GM23248 (cell line): ENCODE measurements around the gene DPH1. TPM values are rescaled to one million over a fixed set of nuclear protein-coding genes. Genes with fewer than 3 reads are reported as not detected.

Source experiments
- DNase-seq: peaks from one replicate; pipeline ENCODE4 v3.0.0-alpha.2; 2015
- H2AFZ ChIP-seq: fragments of 200-600 bp; sonication (generic); 2 replicates; pipeline ENCODE4 v1.6.1; 2016; ENCODE audit warnings: antibody characterized with exemption
- H3F3A ChIP-seq: fragments of 200-600 bp; sonication (generic); 2 replicates; pipeline ENCODE4 v1.6.1; 2016; ENCODE audit warnings: mild to moderate bottlenecking, antibody characterized with exemption, mixed run types; ENCODE audit not compliant: insufficient read depth
- H3K27ac ChIP-seq: fragments of 200-600 bp; sonication (generic); 2 replicates; pipeline ENCODE4 v1.5.1; 2016; ENCODE audit warnings: mild to moderate bottlenecking
- H3K27me3 ChIP-seq: fragments of 200-600 bp; sonication (generic); replicated peaks from 2 replicates; pipeline ENCODE4 v1.6.1; 2016; ENCODE audit warnings: mild to moderate bottlenecking; ENCODE audit not compliant: insufficient read depth
- H3K36me3 ChIP-seq: fragments of 200-600 bp; sonication (generic); 2 replicates; pipeline ENCODE4 v1.6.1; 2016; ENCODE audit warnings: low read depth, mild to moderate bottlenecking
- H3K4me1 ChIP-seq: fragments of 200-600 bp; sonication (generic); 2 replicates; pipeline ENCODE4 v1.6.1; 2016; ENCODE audit warnings: mild to moderate bottlenecking; ENCODE audit not compliant: insufficient read depth
- H3K4me2 ChIP-seq: fragments of 200-600 bp; sonication (generic); one replicate; pipeline ENCODE4 v1.6.1; 2016; ENCODE audit warnings: mild to moderate bottlenecking; ENCODE audit not compliant: unreplicated experiment
- H3K4me3 ChIP-seq: fragments of 200-600 bp; sonication (generic); 2 replicates; pipeline ENCODE4 v1.5.1; 2016; ENCODE audit warnings: mild to moderate bottlenecking
- H3K79me2 ChIP-seq: fragments of 200-600 bp; sonication (generic); 2 replicates; pipeline ENCODE4 v1.6.1; 2016; ENCODE audit warnings: mild to moderate bottlenecking; ENCODE audit not compliant: insufficient read depth
- H3K9ac ChIP-seq: fragments of 200-600 bp; sonication (generic); 2 replicates; pipeline ENCODE4 v1.6.1; 2016; ENCODE audit warnings: mild to moderate bottlenecking
- H3K9me2 ChIP-seq: fragments of 200-600 bp; sonication (generic); 2 replicates; pipeline ENCODE4 v1.6.1; 2016; ENCODE audit warnings: mixed run types, mild to moderate bottlenecking, moderate library complexity; ENCODE audit not compliant: insufficient read depth
- H3K9me3 ChIP-seq: fragments of 200-600 bp; sonication (generic); one replicate; pipeline ENCODE4 v1.6.1; 2017; ENCODE audit warnings: low read depth
- H4K20me1 ChIP-seq: fragments of 200-600 bp; sonication (generic); 2 replicates; pipeline ENCODE4 v1.6.0; 2016; ENCODE audit not compliant: insufficient read depth
- EZH2 ChIP-seq: fragments of 200-600 bp; sonication (generic); IDR thresholded peaks from 2 replicates; pipeline ENCODE4 v1.6.1; 2018; ENCODE audit warnings: antibody characterized with exemption, mild to moderate bottlenecking; ENCODE audit not compliant: insufficient read depth, poor library complexity, severe bottlenecking
- EZH2phosphoT487 ChIP-seq: fragments of 200-600 bp; sonication (generic); IDR thresholded peaks from 2 replicates; pipeline ENCODE4 v1.6.1; 2018; ENCODE audit warnings: antibody characterized with exemption, moderate library complexity, mild to moderate bottlenecking, low read depth; ENCODE audit not compliant: insufficient read depth
- WGBS, 2 experiments: methylation state at CpG; one replicate each; pipeline ENCODE4 v1.1.6; 2015 to 2017; ENCODE audit warnings: low lambda C conversion rate in 2 of 2, low coverage in 1 of 2; ENCODE audit errors: missing lambda C conversion rate in 2 of 2; 5-methylcytosine and 5-hydroxymethylcytosine counted together
- in situ Hi-C: fragments of 300-500 bp; cut with MboI; formaldehyde crosslinking; loops from 2 replicates; pipeline ENCODE4 v1.15.0; 2020
- polyA plus RNA-seq: library from polyadenylated mRNA; unstranded; fragments of >200 nt; fragmentation: Nextera tagmentation; extraction: Ambion mirVana; gene quantifications from 2 replicates; pipeline ENCODE4 v1.2.1, GENCODE V29; 2016
- total RNA-seq: library from RNA; depleted of rRNA; stranded (reverse); fragments of >200 nt; shearing (Covaris generic); gene quantifications from 2 replicates; pipeline ENCODE4 v1.2.3, GENCODE V29; 2014

The DPH1 gene
- total and polyA plus RNA-seq, 2 experiments from 2014 or later, result 41.2 to 58.1 TPM

- peaks cover 30% of the 10 kb centered on the region for H3K79me2 ChIP-seq
- H3K4me1 ChIP-seq, result peaks cover 29% of the 10 kb centered on the region
- H3K9ac ChIP-seq, result peak overlapping the region; percentile 92
- H3K27me3 ChIP-seq, result no peaks in the 10 kb centered on the region
- no peaks in the 10 kb centered on the region for H3K9me2 ChIP-seq
- peak overlapping the region; percentile 89; the same call in 1 of the 2 replicates for H3K4me3 ChIP-seq
- H2AFZ ChIP-seq, result no peak overlapping the region
- H3F3A ChIP-seq, result peaks cover 34% of the 10 kb centered on the region
- H4K20me1 ChIP-seq, result no peaks in the 10 kb centered on the region
- H3K36me3 ChIP-seq, result peaks cover 7% of the 10 kb centered on the region; the same call in 1 of the 2 replicates
- TF ChIP-seq EZH2phosphoT487 (no peak), EZH2 (no peak)
- in situ Hi-C loops, result no loop called here
- H3K9me3 ChIP-seq, result no peaks in the 10 kb centered on the region
- H3K4me2 ChIP-seq, result peak overlapping the region; percentile 95
- WGBS, 2 experiments, result 57 to 58% methylated on average over 6 of the region's 6 CpGs
- peak overlapping the region; percentile 85 for H3K27ac ChIP-seq
- peak; percentile 89 for DNase-seq
These were observed 13.8 kb downstream of the DPH1 start for GRCh38 chr17:2043785-2044184.

- no peaks in the 10 kb centered on the region for H3K27me3 ChIP-seq
- 0 out of 2 replicates have a peak overlapping the region, but pooled peaks have one; percentile 32 for H3K9ac ChIP-seq
- H3K79me2 ChIP-seq, result peaks cover 30% of the 10 kb centered on the region
- H3F3A ChIP-seq, result peaks cover 34% of the 10 kb centered on the region
- peak overlapping the region; percentile 85 for H3K27ac ChIP-seq
- H2AFZ ChIP-seq, result no peak overlapping the region
- no peaks in the 10 kb centered on the region for H3K9me3 ChIP-seq
- H3K9me2 ChIP-seq, result no peaks in the 10 kb centered on the region
- no peak overlapping the region for H3K4me2 ChIP-seq
- H4K20me1 ChIP-seq, result no peaks in the 10 kb centered on the region
- 91% methylated on average over 5 of the region's 5 CpGs for WGBS, 2 experiments
- no peak for DNase-seq
- peaks cover 7% of the 10 kb centered on the region; the same call in 1 of the 2 replicates for H3K36me3 ChIP-seq
- in situ Hi-C loops, result no loop called here
- H3K4me3 ChIP-seq, result no peak overlapping the region
- no peak for TF ChIP-seq EZH2phosphoT487
- TF ChIP-seq EZH2, result no peak
- H3K4me1 ChIP-seq, result peaks cover 33% of the 10 kb centered on the region
These were observed 14.4 kb downstream of the DPH1 start for GRCh38 chr17:2044263-2044894.

- WGBS, 2 experiments, result 89 to 91% methylated on average over 6 of the region's 6 CpGs
- Histone ChIP-seq H4K20me1 (no peaks in the 10 kb centered on the region), H3K9ac (no peak overlapping the region), H3K36me3 (peaks cover 7% of the 10 kb centered on the region; the same call in 1 of the 2 replicates), H3K79me2 (peaks cover 24% of the 10 kb centered on the region), H3K4me3 (no peak overlapping the region), H3F3A (peaks cover 23% of the 10 kb centered on the region), H3K9me2 (no peaks in the 10 kb centered on the region), H3K27me3 (no peaks in the 10 kb centered on the region), H3K4me1 (peaks cover 31% of the 10 kb centered on the region), H3K9me3 (no peaks in the 10 kb centered on the region), H3K27ac (no peak overlapping the region), H3K4me2 (no peak overlapping the region), H2AFZ (no peak overlapping the region)
- no peak for TF ChIP-seq EZH2
- TF ChIP-seq EZH2phosphoT487, result no peak
- in situ Hi-C loops, result no loop called here
- no peak for DNase-seq
These were observed 17.6 kb downstream of the DPH1 start for GRCh38 chr17:2047590-2047989.

GRCh38 chr17:2048805-2049204 is 18.9 kb downstream of the DPH1 start:
- WGBS, 2 experiments, result 15 to 19% methylated on average over 8 to 9 of the region's 9 CpGs
- Histone ChIP-seq H3K9me2 (no peaks in the 10 kb centered on the region), H3K4me3 (peak overlapping the region; percentile 91), H3K27ac (peak overlapping the region; percentile 87), H3K9ac (peak overlapping the region; percentile 97), H3K79me2 (peaks cover 14% of the 10 kb centered on the region; the same call in 1 of the 2 replicates), H3K4me2 (peak overlapping the region; percentile 87), H3K27me3 (no peaks in the 10 kb centered on the region), H4K20me1 (no peaks in the 10 kb centered on the region), H3K36me3 (no peaks in the 10 kb centered on the region), H3K9me3 (no peaks in the 10 kb centered on the region), H3K4me1 (peaks cover 19% of the 10 kb centered on the region), H2AFZ (peak overlapping the region; percentile 66; the same call in 1 of the 2 replicates), H3F3A (peaks cover 12% of the 10 kb centered on the region)
- TF ChIP-seq EZH2phosphoT487 (no peak), EZH2 (no peak)
- DNase-seq, result peak; percentile 37
- in situ Hi-C loops, result no loop called here
